ENCODE measurements around the gene NR2F1.

NR2F1 gene

DNA sequence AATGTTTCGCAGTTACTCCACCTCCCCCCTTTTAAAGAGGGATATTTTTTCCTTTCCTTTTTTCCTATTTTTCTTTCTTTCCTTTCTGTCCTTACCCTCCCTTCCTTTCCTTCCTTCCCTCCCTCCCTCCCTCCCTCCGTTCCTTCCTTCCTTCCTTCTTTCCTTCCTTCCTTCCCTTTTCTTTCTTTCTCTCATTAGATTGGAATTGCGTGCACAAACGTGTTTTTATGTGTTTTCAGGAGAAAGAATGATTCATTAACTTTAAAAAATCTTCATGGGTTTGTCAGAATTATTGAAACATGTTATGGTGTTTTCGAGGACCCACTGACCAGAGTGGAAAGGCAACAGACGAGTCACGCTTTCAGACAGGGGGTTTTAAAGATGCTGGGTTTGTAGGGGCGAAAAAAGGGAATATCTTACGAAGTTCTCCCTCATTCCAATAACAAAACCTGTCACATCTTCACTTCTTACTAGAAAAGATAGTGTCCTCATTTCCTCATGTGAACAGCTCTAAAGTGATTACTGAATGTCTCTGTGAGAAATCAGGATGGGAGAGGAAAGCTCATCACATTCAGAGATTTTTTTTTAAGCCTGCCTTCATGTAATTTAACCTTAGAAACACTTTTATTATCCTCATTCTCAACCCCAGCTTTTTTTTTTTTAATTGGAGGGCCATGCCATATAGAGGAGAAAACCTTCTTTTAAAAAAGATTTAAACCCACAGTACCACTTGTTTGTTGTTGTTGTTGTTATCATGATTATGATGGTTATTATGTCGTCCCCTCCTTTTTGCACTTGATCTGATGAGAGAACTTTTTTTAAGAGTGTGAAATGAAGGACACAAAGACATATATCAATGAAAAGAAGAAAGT lies 21.9 kb downstream of the NR2F1 start:
- no peak for DNase-seq (ENCODE audit: low read depth)

- no peak for DNase-seq (ENCODE audit: low read depth)
Observed at GRCh38 chr5:93606382-93606752, 23.3 kb downstream of the NR2F1 start.

DNA sequence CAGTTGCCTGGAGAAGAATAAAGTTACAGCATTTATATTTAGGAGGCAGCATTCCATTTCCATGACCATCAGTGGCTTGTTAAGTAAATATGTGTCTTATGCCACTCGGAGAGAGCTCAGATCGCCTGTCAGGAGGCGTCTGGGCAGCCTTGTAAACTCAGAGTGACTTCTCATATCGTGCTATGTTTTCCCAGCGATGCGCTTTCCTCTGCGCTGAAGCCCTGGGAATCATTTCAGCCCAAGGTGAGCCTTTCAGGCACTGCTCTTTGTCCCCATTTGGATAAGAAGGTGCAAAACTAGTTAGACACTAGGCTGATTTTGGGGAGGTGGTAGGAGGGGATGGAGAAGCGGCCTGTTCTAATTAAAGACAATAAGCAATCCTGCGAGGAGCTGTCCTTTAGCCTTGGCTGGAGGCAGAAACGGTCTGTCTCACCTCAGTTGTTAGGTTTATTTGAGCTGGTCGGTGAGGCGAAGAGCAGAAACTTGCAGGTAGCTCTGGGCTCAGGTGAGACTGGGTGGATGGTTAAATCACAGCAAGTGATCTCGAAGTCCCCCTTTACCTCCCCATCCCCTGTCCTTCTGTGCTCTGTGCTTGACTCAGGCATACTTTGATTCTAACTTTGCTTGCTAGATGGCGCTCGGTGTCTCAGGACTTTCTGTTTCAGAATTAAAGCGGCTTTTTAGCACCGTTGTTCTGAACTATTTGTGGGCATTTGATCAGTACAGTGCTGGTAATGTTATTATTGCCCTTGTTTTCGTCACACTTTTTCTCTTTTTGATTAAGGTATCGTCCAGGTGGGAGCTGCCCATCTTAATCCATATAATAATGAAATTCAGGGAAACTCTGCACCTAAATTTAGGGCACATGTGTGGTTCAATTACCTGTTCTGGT lies 24.6 kb downstream of the NR2F1 start:
- DNase-seq (ENCODE audit: low read depth) = no peak

DNA sequence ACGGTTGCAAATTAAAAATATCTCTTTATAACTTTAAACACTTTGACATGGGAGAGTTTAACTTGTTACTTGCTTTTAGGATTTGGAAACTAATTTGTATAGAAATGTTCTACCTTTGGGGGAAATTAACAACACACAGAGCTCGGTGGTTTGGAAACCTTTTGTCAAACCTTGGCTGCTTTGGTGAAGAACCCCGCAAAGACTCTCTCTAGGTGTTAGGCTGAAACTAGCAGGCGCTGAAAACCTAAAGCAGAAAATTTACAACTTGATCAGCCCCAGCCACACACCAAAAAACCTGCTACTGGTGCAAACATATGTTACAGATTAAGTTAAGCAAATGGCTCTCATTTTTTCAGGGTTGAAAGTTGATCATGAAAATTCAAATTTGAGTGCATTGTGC lies 25.8 kb downstream of the NR2F1 start:
- DNase-seq (ENCODE audit: low read depth) = no peak

- DNase-seq (ENCODE audit: low read depth) = no peak
Observed at GRCh38 chr5:93609762-93610161, 26.7 kb downstream of the NR2F1 start.

DNA sequence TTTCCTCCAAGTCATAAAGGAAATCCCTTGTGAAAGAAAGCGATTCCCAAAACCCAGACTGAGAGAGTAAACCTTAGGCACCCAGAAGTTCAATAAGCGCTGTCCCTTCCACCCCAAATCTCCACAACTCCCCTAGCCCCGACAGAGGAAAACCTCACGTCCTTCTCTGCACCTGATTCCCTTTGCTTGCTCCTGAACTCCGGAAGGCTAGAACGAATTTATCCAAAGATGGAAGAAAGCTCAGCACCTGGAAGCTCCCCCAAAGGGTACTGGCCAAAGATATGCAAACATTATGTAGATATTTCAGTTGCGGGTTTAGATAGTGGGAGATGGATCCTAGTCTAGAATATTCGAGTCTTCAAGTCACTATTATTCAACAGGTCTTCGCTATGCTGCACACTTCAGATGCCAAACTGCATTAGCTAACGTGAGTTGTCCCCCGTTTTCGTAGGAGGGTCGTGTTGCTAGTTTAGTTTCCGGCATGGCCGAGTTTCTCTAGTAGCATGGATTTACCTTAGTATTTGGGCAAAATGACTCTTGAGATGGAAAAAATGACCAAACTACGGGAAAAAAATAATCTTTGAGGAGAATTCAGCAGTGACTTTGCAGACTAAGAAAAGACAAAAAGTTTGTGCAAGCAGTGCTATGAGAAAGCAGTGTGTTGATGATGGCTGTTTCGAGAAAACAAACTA lies 27.7 kb downstream of the NR2F1 start:
- DNase-seq (ENCODE audit: low read depth) = no peak

DNA sequence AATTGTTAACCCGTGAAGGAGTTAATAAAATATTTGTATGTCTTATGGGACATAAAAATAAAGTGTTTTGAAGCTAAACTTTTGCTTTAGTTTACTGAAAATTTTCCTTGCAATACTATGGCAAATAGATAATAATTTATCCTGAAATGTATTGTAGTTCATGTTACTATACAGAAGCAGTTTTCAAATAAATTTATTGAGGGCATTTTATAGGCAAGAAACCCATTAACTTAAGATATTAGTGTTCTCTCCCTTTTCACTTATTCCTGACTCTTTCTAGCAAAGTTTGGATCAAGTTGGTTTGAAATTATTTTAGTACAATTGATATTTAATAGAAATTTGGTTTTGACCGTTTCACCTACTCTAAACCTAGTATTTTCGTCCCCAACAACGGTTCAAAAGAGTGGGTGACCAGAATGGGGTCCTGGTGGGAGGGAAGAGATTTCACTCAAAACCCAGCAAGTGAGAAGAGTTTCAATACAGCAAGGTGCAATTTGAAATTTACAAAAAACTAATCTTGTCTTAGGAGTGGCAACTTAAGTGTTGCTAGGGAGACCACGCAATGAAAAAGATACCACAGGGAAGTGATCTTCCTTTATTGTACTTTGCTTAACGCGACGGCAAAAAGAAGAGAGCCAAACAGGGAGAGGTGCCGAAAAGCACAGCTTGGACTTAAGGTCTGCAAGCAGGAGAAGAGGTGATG lies 28.4 kb downstream of the NR2F1 start:
- no peak for DNase-seq (ENCODE audit: low read depth)

- DNase-seq (ENCODE audit: low read depth) = no peak
Observed at GRCh38 chr5:93611976-93612854, 29.2 kb downstream of the NR2F1 start.

DNA sequence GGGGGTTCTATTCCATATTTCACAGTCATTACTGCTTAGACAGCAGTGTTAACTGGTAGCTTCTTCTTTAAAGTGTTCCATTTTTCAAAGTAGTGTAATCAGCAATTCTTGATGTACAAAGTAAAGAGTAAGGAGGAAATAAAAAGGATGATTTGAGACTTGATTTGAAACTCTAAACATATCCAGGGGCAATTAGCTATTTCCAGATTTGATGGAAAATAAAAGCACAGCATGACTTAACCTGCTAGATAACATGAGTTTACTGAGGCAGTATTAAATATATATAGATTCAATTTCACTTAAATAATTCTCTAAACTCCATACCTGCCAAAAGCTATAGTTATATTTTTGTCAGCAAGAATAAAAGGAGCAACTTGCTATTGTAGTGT lies 29.8 kb downstream of the NR2F1 start:
- DNase-seq (ENCODE audit: low read depth) = no peak

DNA sequence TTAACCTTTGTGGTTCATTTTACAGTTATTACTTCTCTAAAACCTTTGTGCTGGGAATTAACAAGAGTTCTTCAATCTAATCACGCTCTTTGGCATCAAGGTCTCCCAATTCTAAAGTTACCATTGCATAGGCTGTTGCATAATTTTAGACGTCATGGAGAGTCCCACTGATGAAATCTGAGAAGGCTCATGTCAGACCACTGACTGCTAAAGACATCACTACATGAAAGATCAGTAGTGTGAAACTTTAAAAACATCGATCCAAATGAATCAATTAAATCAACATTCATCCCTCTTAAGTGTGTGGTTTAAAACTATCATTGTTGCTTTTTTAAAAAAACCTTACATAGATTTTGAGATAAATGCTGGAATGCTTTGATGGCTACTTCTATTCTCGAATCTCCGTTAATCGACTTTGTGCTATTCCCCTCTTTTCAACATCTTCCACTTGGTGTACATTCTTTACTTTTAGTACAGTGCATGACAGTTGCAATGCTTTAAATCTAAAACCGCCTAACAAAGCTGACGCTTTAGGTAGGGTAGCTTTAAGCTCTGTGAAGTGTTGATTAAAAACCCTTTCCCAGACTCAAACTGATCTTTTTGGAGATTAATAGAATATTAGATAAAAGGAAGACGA lies 33.6 kb downstream of the NR2F1 start:
- DNase-seq (ENCODE audit: low read depth) = no peak

GRCh38 chr5:93620487-93621326 lies 37.7 kb downstream of the NR2F1 start:
- no peak for DNase-seq (ENCODE audit: low read depth)

- no peak for DNase-seq (ENCODE audit: low read depth)
Observed at GRCh38 chr5:93621327-93621798, 38.3 kb downstream of the NR2F1 start.

GRCh38 chr5:93622240-93622885 lies 39.3 kb downstream of the NR2F1 start:
- no peak for DNase-seq (ENCODE audit: low read depth)

DNA sequence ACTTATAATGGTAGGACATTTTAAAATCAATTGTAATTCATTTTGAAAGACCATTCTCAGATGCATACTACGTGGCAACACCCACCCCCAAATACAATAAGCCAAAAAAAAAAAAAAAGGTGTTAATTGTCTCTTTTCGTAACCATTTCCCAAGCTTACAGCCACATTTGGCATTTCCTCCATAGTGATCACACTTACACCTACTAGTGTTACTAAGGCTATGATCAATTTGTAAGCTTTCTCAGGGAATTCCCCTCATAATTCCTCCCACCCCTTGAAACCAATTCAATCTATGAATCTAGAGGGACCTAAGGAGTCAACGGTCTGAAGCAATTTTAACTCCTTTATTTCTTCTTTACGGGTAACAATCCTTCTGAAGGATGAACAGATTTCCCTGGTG lies 40.1 kb downstream of the NR2F1 start:
- no peak for DNase-seq (ENCODE audit: low read depth)

- no peak for DNase-seq (ENCODE audit: low read depth)
Observed at GRCh38 chr5:93626801-93627200, 43.8 kb downstream of the NR2F1 start.

GRCh38 chr5:93632327-93632726 lies 49.3 kb downstream of the NR2F1 start:
- no peak for DNase-seq (ENCODE audit: low read depth)

- no peak for DNase-seq (ENCODE audit: low read depth)
Observed at GRCh38 chr5:93635991-93636390, 53.0 kb downstream of the NR2F1 start.

- DNase-seq (ENCODE audit: low read depth) = no peak
Observed at GRCh38 chr5:93636837-93637236, 53.8 kb downstream of the NR2F1 start.

- no peak for DNase-seq (ENCODE audit: low read depth)
Observed at GRCh38 chr5:93637697-93638096, 54.7 kb downstream of the NR2F1 start.

Measured in stimulated activated CD8-positive, alpha-beta memory T cell treated with anti-CD3 and anti-CD28 coated beads, Interleukin-15, amount 100 ng/mL, for 24 hours (primary cell).